Measurements from ENCODE around the gene FAM43B. TPM values are rescaled to one million over a fixed set of nuclear protein-coding genes. Genes with fewer than 3 reads are reported as not detected.

The FAM43B gene
- total and polyA plus RNA-seq, 2 experiments from 2014 or later, result 0.66 to 3.0 TPM

DNA sequence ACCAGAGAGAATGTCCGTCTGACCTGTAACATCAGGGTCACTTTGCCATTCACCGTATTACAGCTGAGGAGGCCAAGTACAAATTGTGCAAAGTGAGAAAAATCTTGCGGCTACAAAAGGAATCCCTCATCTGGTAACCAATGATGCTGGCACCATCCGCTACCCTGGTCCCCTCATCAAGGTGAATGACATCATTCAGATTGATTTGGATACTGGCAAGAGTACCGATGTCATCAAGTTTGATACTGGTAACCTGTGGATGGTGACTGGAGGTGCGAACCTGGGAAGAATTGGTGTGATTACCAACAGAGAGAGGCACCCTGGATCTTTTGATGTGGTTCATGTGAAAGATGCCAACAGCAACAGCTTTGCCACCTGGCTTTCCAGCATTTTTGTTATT, 26.1 kb upstream of the FAM43B start:
- H2AFZ ChIP-seq, result no peak overlapping the region
- H3K4me1 ChIP-seq (ENCODE audit: insufficient read depth), result no peaks in the 10 kb centered on the region
- Mint-ChIP-seq H3K27me3 (ENCODE audit: insufficient read depth, low read depth, poor library complexity) (peaks cover 8% of the 10 kb centered on the region), H3K4me1 (peaks cover 2% of the 10 kb centered on the region; the same call in 1 of the 3 replicates), H3K4me3 (no peak overlapping the region), H3K36me3 (ENCODE audit: low read depth) (no peaks in the 10 kb centered on the region), H3K9me3 (no peaks in the 10 kb centered on the region), H3K27ac (no peak overlapping the region)
- no peak overlapping the region for H3K4me3 ChIP-seq
- TF ChIP-seq, protein P1, sequence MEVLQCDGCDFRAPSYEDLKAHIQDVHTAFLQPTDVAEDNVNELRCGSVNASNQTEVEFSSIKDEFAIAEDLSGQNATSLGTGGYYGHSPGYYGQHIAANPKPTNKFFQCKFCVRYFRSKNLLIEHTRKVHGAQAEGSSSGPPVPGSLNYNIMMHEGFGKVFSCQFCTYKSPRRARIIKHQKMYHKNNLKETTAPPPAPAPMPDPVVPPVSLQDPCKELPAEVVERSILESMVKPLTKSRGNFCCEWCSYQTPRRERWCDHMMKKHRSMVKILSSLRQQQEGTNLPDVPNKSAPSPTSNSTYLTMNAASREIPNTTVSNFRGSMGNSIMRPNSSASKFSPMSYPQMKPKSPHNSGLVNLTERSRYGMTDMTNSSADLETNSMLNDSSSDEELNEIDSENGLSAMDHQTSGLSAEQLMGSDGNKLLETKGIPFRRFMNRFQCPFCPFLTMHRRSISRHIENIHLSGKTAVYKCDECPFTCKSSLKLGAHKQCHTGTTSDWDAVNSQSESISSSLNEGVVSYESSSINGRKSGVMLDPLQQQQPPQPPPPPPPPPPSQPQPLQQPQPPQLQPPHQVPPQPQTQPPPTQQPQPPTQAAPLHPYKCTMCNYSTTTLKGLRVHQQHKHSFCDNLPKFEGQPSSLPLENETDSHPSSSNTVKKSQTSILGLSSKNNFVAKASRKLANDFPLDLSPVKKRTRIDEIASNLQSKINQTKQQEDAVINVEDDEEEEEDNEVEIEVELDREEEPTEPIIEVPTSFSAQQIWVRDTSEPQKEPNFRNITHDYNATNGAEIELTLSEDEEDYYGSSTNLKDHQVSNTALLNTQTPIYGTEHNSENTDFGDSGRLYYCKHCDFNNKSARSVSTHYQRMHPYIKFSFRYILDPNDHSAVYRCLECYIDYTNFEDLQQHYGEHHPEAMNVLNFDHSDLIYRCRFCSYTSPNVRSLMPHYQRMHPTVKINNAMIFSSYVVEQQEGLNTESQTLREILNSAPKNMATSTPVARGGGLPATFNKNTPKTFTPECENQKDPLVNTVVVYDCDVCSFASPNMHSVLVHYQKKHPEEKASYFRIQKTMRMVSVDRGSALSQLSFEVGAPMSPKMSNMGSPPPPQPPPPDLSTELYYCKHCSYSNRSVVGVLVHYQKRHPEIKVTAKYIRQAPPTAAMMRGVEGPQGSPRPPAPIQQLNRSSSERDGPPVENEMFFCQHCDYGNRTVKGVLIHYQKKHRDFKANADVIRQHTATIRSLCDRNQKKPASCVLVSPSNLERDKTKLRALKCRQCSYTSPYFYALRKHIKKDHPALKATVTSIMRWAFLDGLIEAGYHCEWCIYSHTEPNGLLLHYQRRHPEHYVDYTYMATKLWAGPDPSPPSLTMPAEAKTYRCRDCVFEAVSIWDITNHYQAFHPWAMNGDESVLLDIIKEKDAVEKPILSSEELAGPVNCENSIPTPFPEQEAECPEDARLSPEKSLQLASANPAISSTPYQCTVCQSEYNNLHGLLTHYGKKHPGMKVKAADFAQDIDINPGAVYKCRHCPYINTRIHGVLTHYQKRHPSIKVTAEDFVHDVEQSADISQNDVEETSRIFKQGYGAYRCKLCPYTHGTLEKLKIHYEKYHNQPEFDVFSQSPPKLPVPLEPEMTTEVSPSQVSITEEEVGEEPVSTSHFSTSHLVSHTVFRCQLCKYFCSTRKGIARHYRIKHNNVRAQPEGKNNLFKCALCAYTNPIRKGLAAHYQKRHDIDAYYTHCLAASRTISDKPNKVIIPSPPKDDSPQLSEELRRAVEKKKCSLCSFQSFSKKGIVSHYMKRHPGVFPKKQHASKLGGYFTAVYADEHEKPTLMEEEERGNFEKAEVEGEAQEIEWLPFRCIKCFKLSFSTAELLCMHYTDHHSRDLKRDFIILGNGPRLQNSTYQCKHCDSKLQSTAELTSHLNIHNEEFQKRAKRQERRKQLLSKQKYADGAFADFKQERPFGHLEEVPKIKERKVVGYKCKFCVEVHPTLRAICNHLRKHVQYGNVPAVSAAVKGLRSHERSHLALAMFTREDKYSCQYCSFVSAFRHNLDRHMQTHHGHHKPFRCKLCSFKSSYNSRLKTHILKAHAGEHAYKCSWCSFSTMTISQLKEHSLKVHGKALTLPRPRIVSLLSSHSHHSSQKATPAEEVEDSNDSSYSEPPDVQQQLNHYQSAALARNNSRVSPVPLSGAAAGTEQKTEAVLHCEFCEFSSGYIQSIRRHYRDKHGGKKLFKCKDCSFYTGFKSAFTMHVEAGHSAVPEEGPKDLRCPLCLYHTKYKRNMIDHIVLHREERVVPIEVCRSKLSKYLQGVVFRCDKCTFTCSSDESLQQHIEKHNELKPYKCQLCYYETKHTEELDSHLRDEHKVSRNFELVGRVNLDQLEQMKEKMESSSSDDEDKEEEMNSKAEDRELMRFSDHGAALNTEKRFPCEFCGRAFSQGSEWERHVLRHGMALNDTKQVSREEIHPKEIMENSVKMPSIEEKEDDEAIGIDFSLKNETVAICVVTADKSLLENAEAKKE (CRISPR knock-in tag; IDR thresholded peaks at IDR 0.05), result no peak
- TF ChIP-seq ZNF114 (CRISPR knock-in tag; IDR thresholded peaks at IDR 0.05) (no peak), NANOG (IDR thresholded peaks at IDR 0.05; ENCODE audit: borderline replicate concordance) (no peak), POLR2AphosphoS5 (IDR thresholded peaks at IDR 0.05; ENCODE audit: low read depth) (no peak), ZNF331 (CRISPR knock-in tag; IDR thresholded peaks at IDR 0.05; ENCODE audit: low read depth) (no peak), JUNB (IDR thresholded peaks at IDR 0.05; ENCODE audit: unreplicated experiment) (no peak), EZH2 (IDR thresholded peaks at IDR 0.05; ENCODE audit: low read depth, unreplicated experiment) (no peak), CREB1 (CRISPR knock-in tag; IDR thresholded peaks at IDR 0.05; ENCODE audit: low read depth) (no peak), STAT1 (IDR thresholded peaks at IDR 0.05; ENCODE audit: unreplicated experiment) (no peak), EZH2phosphoT487 (IDR thresholded peaks at IDR 0.05; ENCODE audit: unreplicated experiment) (no peak)
- TF ChIP-seq, protein P2, sequence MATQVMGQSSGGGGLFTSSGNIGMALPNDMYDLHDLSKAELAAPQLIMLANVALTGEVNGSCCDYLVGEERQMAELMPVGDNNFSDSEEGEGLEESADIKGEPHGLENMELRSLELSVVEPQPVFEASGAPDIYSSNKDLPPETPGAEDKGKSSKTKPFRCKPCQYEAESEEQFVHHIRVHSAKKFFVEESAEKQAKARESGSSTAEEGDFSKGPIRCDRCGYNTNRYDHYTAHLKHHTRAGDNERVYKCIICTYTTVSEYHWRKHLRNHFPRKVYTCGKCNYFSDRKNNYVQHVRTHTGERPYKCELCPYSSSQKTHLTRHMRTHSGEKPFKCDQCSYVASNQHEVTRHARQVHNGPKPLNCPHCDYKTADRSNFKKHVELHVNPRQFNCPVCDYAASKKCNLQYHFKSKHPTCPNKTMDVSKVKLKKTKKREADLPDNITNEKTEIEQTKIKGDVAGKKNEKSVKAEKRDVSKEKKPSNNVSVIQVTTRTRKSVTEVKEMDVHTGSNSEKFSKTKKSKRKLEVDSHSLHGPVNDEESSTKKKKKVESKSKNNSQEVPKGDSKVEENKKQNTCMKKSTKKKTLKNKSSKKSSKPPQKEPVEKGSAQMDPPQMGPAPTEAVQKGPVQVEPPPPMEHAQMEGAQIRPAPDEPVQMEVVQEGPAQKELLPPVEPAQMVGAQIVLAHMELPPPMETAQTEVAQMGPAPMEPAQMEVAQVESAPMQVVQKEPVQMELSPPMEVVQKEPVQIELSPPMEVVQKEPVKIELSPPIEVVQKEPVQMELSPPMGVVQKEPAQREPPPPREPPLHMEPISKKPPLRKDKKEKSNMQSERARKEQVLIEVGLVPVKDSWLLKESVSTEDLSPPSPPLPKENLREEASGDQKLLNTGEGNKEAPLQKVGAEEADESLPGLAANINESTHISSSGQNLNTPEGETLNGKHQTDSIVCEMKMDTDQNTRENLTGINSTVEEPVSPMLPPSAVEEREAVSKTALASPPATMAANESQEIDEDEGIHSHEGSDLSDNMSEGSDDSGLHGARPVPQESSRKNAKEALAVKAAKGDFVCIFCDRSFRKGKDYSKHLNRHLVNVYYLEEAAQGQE (IDR thresholded peaks at IDR 0.05; ENCODE audit: unreplicated experiment), result no peak
- TF ChIP-seq, protein P3, sequence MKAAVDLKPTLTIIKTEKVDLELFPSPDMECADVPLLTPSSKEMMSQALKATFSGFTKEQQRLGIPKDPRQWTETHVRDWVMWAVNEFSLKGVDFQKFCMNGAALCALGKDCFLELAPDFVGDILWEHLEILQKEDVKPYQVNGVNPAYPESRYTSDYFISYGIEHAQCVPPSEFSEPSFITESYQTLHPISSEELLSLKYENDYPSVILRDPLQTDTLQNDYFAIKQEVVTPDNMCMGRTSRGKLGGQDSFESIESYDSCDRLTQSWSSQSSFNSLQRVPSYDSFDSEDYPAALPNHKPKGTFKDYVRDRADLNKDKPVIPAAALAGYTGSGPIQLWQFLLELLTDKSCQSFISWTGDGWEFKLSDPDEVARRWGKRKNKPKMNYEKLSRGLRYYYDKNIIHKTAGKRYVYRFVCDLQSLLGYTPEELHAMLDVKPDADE (IDR thresholded peaks at IDR 0.05), result no peak
- TF ChIP-seq, protein P4, sequence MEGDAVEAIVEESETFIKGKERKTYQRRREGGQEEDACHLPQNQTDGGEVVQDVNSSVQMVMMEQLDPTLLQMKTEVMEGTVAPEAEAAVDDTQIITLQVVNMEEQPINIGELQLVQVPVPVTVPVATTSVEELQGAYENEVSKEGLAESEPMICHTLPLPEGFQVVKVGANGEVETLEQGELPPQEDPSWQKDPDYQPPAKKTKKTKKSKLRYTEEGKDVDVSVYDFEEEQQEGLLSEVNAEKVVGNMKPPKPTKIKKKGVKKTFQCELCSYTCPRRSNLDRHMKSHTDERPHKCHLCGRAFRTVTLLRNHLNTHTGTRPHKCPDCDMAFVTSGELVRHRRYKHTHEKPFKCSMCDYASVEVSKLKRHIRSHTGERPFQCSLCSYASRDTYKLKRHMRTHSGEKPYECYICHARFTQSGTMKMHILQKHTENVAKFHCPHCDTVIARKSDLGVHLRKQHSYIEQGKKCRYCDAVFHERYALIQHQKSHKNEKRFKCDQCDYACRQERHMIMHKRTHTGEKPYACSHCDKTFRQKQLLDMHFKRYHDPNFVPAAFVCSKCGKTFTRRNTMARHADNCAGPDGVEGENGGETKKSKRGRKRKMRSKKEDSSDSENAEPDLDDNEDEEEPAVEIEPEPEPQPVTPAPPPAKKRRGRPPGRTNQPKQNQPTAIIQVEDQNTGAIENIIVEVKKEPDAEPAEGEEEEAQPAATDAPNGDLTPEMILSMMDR (conservative IDR thresholded peaks at IDR 0.05; ENCODE audit: low read depth in 2 of 2), result no peak
- no peaks in the 10 kb centered on the region for H3K27me3 ChIP-seq (ENCODE audit: insufficient read depth)
- H3K4me2 ChIP-seq, result no peak overlapping the region
- H3K9me2 ChIP-seq (ENCODE audit: insufficient read depth), result no peaks in the 10 kb centered on the region
- no peaks in the 10 kb centered on the region for H4K20me1 ChIP-seq (replicated peaks; ENCODE audit: insufficient read depth)
- no peaks in the 10 kb centered on the region for H3K79me2 ChIP-seq (replicated peaks; ENCODE audit: insufficient read depth)
- DNase-seq (ENCODE audit: low spot score) (no peak), ATAC-seq (no peak)
- H3K36me3 ChIP-seq (ENCODE audit: insufficient read depth), result no peaks in the 10 kb centered on the region
- H3F3A ChIP-seq (replicated peaks; ENCODE audit: low read depth), result no peaks in the 10 kb centered on the region
- no peak overlapping the region for H3K27ac ChIP-seq (ENCODE audit: low read depth)
